Activated CD4-positive, alpha-beta T cell treated with anti-CD3 and anti-CD28 coated beads, Interleukin-2, Interleukin-6, amounts not matched to agents 100 ng/mL and 50 ng/mL, durations not matched to agents 16 hours and 8 hours (primary cell): ENCODE data around the gene PDPK1.
"Not testable (repeated sequence)": the region's sequence is repeated elsewhere in the genome, so short reads cannot be mapped to it uniquely, and the experiment has no call there.

Experiments
- DNase-seq: peaks from one replicate; pipeline ENCODE4 v3.0.0-alpha.2; 2020

The PDPK1 gene

DNA sequence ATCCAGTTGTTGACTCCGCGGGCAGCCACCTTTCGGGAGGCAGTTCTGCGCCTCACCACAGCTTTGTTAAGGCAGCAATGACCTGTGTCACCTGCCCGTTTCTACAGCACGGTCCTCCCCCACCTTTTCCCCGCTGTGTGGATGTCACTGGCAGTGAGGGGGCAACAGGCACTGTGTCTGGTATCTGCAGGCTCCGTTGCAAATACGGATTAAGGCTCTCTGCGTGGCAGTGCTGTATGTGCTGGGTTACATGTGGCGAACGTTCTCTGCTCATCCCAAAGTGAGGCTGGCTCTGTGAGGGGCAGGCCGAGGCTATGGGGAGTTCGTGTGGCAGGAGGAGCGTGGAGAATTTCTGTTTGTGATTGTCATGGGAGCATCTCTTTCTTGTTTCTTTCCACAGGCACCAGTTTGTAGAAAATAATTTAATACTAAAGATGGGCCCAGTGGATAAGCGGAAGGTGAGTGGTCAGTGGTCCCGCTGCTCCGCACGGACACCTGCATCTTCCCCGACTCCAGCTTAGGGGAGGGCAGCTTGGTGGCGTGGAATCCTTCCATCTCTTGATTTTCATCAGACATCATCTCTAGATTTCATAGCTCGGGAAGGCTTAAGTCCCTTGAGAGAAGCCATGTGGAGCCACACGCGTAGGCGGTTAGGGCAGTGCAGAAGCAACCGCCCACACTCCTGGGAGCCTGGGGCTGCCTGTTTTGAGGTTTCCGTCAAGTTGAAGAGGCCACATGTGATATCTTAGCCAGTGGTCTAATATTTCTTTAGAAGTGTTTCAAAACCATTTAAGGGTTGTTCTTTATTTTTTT, 57.8 kb downstream of the PDPK1 start:
- DNase-seq: no peak

DNA sequence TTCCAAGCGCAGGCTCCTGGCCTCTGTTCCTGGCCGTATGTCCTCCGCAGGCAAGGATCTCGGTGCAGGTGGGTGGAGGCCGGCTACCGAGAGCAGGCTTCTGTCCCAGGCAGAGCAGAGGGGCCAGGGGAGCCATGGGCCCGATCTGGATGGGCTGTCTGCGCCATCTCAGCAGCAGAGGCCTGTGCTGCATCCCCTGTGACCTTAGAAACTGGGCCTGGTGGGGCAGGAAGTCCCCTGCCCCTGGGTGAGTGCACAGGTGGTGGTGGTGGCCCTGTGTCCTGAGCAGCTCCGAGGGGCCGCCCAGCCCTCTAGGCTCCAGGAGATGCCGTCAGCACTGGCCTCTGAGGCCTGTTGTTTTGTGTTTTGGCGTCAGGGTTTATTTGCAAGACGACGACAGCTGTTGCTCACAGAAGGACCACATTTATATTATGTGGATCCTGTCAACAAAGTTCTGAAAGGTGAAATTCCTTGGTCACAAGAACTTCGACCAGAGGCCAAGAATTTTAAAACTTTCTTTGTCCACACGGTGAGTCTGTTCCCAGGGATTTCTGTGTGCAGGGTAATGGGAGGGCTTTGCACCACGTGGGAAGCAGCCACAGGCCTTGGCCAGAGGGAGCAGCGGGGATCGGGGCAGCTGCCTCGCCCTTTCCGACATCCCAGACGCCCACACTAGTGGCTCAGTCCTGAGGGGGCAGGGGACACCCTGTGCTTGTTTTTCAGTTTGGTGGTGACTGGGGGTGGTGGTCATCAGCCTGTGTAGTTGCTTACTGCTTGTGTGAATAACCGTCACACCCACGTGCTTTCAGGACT, 59.1 kb downstream of the PDPK1 start:
- no peak for DNase-seq

DNA sequence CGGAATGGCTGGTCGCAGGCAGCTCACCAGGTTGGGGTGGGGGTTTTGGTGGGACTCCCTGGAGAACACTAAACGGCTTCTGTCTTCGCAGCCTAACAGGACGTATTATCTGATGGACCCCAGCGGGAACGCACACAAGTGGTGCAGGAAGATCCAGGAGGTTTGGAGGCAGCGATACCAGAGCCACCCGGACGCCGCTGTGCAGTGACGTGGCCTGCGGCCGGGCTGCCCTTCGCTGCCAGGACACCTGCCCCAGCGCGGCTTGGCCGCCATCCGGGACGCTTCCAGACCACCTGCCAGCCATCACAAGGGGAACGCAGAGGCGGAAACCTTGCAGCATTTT, 59.7 kb downstream of the PDPK1 start:
- no peak for DNase-seq

DNA sequence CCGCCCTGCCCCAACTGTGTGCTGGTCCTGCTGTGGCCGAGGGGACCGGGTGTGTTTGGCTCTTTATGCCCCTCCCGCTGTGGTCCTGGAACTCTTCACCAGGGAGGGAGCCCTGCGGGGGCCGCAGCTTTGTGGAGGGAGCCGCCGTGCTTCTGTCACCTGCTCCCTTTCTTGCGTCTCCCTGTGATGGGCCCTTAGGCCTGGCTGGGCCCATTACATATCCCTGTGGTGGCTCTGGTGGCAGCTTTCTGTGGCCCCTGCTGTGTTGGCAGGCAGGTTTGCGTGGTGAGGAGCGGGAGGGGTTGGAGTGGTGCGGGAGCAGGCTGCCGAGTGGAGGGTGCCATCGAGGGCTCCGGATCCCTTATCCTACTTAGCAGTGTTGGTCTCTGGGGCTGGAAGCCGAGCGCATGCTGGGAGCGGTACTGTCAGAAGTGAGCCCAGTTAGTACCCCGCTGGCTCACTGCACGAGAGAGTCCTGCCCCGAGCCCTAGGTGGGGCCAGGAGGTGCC, 60.4 kb downstream of the PDPK1 start:
- no peak for DNase-seq

DNA sequence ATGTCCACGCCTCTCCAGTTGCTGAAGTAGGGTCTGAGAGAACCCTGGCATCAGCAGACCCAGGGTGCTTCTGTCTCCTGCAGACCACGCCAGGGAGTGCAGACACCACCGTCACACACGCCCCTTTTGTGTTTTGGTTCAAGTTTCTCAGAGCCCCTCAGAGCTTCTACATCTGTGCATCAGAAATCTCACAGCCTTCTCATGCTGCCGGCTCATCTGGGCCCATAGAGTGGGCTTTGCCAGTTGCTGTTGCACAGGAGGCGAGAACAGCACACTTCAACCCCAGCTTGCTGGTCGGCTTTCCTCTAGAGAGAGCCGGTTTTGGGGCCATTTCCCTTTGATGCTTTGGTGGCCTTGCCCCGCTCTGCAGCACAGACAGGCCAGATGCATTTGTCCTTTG, 60.9 kb downstream of the PDPK1 start:
- no peak for DNase-seq

DNA sequence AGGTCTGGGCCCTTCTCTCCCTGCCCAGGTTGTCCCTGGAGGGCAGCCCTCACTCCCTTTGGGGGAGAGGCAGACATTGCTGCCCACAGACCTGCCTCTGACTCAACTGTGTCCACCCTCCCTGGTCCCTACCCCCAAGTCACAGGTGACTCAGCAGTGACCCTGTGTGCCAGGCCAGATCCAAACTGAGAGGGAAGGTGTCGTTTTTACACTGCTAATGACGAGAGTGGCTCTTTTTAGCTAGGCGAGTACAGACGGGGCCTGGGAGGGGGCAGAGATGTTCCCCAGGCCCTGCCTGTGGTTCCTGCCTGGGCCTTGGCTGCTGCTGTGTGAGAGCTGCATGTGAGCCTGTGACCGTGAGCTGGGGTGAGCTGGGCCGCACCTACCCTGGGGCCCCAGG, 61.3 kb downstream of the PDPK1 start:
- DNase-seq: not testable (repeated sequence)

DNA sequence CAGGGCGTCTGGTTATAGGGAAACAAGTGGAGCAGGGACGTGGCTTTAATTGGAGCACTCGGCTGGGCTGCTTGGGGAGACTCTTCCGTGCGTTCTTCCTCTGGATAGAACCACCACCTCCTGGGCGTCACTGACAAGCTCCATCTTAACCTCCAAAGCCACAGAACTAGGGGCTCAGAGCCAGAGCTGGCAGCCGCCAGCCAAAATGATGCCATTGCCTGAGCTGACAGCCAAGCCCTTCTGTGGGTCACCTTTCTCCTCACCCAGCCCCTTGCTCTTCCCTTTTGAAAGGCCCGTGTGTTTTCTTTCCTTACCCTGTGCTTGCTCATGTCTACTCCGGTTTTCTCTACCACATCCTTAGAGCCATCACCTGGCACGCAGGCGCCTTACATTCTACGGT, 62.0 kb downstream of the PDPK1 start:
- DNase-seq: not testable (repeated sequence)

DNA sequence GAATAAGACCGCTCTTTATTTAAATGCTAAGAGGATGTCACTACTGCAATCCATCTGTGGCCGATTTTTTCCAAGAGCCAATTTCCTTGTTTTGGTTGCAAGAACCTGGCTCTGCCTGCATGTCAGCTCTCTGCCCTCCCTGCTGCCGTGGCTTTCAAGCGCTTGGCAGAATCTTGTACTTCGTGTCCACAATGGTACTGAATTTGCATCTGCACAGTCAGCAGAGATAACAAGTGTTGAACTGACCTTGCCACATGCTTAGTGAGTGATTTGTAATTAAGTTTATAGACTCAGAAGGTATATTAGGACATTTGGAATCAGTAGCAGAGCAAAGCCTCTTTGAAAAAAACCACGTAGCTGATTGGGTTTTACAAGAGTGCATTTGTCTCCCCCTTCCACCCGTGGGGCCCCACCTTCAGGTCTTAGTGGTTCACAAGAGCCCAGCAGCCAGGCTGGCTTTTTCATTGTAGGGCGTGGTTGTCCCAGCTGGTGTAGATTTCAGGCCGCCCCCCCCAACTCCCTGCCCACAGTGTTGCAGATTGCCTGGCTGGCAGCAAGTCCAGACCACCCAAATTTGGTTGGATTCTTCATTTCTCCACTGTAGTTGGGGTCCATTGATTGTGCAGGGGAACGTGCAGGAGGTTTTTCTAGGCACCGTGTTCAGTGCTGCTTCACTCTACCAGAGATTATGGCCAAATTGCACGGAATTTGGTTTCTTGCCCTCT, 63.6 kb downstream of the PDPK1 start:
- not testable (repeated sequence) for DNase-seq

DNA sequence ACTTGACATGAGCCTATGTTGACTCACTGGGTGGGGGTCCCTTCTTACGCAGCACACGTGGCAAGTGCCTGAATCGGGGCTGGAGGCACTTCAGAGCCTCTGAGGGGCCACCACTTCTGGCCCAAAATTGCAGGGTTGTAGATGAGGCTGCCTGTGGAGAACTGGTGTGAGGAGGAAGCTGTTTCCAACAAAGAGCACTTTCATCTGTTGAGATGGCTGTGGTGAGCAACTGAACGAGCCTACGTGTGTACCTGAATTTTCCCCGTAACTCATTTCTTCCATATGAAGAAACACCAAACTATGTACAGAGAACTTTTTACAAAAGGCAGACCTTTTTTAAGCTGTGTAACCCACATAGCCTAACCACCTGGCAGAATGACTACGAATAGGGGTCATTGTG, 64.4 kb downstream of the PDPK1 start:
- not testable (repeated sequence) for DNase-seq

DNA sequence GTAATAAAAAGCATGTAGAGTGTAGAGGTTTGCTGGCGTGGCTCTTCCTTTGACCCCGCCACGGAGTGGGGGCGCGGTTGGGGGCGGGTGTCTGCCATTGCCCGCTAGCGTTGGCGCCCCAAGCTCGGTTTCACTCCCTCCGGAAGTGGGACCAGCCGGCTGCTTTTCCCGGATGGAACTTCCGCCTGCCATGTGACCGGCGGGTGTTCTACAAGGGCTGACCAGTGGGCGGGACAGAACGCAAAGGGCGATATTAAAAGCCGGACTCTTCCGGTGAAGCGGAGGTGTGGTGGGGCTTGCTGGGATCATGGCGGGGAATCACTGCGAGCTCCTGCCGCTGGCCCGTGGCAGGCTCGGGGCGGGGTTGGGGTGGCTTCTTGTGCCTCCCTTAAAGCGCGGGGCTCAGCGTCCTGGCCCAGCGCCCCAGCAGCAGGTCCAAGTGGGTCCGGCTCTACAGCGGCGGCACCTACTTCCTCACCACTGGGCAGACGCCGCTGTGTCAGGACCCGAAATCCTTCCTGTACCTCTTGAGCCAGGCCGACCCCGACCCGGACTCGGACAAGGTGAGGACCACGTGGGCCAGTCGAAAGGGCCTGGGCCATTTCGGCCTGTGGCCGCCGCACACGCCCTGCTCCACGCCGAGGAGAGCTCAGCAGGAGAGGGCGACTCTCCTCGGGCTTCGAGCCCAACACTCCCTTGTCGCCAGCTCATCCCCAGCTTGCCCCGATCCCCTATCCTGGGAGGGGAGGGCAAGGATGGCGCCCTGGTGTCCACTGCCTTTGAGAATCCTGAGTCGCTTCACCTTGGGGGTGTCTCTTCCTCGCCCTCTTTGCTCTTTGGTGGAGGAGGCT, 65.6 kb downstream of the PDPK1 start:
- DNase-seq: peak; percentile 96

DNA sequence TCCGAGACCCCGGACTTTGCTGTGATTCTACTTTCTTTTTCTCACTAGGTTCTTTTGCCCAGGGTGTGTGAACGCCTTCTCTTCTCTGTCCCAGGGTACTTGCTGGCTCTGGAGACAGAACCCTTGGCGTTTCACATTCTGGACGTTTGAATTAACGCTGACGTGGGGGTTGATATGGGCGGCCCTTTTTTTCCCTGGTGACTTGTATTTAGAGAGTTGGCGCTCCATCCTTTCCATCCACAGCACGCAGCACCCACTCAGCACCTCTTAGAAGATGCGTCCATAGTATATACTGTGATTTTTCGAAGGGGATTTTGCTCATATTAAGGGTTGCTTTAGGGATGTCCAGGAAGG, 66.2 kb downstream of the PDPK1 start:
- peak; percentile 17 for DNase-seq

DNA sequence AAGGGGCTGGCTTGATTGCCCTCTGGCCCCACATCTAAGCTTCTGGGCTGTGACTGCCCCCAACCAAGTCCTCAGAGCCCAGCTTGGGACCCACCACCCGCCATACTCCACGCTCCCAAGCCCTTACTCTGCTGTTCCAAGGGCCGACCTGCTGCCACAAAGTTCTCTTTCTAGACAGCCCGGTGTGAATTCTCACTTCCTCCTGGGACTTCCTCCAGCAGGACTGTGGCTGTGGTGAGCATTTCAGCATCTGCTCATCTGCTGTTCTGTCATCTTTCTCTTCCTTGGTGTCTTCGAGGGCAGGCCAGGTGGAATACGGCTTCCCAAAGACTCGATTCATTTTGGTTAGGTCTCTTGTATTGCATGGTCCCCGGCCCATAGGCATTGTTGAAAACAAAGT, 69.0 kb downstream of the PDPK1 start:
- not testable (repeated sequence) for DNase-seq

DNA sequence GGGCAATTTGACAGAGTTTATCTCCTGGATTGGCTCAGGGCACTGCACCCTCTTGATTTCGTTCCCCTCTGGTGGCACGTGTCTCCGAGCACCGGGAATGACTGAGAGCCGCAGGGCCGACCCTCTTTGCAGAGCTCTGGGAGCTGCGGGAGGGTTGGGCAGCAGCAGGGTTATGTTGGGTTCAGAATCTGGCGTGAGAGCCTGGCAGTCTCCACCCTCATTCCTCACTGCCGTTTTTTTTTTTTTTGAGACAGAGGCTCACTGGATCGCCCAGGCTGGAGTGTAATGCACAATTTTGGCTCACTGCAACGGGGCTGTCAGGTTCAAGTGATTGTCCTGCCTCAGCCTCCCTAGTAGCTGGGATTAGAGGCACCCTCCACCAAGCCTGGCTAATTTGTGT, 71.5 kb downstream of the PDPK1 start:
- not testable (repeated sequence) for DNase-seq

DNA sequence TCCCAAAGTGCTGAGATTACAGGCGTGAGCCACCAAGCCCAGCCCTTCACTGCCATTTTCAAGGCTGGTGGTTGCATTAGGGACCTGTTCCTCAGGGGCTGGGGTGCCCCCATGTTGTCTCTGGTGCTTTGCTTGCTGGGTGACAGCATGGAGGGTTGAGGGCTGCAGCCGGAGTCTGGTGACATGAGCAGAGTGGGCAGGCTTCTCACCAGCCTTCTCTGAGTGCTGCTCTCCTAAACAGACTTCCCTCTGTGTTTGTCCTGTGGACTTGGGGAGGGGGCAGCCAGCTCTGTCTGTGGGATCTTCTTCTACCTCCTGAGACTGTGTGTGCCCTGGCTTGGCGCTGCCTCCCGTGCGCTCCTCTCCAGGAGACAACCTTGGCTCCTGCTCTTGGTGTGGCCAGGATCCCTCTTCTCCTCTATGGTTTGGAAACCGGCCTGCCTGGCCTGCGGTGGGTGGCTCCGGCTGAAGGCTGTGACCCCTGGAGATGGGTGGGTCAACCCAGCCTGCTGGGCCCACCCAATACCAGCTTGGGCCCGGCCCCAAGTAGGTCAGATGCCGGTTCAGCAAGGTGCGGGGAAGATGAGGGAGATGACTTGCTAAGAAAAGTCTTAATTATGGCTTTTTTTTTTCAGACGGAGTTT, 72.1 kb downstream of the PDPK1 start:
- DNase-seq: no peak

DNA sequence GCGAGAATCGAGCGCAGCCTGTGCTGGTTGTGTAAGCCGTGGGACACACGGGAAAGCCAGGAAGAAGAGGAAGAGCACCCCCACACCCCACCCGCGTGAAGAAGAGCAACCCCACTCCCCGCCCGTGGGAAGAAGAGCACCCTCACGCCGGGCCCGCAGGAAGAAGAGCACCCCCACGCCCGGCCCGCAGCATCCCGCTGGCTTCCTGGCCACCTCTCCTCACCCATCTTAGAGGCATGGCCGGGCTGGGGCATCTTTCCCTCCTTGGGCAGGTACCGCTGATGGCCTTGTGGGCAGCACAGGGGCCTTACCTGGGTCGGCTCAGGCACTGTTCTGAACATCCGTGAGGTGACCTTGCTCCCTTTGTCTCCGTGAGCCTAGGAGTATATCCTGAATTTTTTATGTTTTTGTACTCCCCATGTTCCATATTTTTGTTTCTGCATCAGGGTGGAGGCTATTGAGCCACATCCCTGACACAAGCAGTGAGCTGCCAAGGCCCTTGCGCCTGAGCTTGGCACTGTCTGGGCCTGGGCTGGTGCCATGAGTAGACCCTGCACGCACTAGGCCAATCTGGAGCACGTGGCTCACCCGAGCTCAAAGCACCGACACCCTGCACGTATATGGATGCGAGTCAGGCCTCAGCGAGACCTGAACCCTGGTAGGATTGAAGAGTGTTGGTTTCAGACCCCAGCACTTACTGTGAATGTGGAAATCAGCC, 73.1 kb downstream of the PDPK1 start:
- no peak for DNase-seq

DNA sequence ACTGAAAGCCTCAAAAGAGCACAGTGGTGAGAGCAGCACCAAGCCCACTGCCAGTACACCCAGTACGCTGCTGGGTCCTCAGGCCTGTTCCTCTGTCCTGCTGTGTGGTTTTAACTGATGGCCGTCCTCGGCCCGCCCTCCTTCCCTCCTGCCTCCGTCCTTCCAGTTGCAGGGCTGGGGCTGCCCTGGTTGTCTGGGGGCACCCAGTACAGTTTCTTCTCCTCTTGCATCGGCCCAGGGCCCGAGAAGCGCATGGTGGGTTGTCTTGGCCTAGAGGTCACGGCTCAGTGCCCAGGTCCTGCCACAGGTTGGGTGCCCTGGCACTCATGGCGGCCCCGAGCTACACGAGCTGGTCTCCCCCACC, 73.7 kb downstream of the PDPK1 start:
- no peak for DNase-seq

DNA sequence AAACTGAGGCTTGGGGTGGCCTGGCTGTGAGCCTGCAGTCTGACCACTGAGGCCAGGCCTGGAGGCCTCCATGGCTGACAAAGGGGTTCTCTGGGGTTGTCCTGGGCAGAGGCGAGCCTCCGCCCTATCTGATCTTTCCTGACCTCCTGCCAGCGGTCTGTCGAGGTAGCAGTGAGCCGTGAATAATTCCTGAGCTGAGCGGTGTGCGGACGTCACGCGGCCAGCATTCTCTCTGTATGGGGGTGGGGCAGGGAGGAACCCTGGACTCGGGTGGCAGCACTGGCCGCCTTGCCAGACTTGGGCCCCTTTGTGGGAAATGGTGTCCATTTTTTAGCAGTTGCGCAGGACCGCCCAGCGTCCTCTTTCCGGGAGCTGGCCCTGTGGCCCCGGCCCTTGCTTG, 74.1 kb downstream of the PDPK1 start:
- not testable (repeated sequence) for DNase-seq

DNA sequence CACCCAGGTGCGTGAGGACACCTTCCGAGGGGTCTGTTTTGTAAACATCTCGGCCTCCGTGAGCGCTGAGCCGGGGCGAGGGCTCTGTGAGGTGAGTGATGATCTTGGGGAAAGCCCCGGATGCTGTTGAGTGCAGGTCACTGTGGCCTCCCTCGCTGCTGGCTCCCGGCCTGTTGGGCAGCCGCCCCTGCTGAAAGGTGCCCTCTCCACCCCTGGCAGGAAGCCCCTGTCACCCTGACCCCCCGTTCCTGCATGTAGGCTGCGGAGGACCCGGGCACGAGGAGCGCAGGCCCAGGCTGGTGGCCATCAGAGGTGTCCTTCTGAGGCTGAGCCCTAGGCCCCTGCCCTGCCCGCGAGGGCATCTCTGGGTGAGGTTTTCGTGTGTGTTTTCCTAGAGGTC, 75.4 kb downstream of the PDPK1 start:
- not testable (repeated sequence) for DNase-seq

DNA sequence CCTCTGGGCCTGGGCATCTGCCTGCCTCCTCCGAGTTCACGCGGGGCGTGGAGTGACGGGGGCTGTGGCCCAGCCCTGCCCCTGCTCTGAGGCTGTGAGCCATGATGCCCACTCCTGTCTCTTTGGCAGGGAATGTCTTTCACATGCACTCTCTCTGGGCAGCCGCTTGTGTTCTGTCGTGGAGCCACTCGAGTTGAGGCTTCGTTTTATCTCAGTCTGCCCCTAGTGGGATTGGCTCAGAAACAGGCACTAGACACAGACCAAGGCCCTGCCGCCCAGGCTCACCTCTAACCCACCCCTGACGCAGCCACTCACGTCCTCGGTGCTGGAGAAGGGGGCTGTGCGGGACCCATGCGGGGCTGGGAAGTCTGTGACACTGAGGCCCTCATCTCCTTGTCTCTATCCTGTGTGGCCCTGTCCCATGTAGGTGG, 77.0 kb downstream of the PDPK1 start:
- no peak for DNase-seq

DNA sequence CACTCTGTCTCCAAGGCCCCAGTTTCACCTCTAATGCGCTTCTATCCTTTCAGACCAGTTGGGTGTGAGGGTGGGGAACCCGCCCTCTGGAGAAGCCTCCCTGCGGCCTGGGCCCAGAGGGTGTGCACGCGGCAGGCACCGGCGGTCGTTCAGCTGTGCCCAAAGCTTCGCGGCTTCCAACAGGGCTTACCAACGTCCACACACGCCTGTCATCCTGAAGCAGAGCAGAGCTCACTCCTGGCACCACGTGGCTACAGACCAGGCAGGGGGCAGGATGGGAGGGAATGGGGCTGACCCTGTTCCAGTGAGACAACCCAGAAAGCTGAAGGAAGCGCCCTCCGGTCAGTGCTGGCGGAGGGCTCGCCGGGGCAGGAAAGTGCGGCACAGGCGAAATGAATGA, 81.1 kb downstream of the PDPK1 start:
- not testable (repeated sequence) for DNase-seq

DNA sequence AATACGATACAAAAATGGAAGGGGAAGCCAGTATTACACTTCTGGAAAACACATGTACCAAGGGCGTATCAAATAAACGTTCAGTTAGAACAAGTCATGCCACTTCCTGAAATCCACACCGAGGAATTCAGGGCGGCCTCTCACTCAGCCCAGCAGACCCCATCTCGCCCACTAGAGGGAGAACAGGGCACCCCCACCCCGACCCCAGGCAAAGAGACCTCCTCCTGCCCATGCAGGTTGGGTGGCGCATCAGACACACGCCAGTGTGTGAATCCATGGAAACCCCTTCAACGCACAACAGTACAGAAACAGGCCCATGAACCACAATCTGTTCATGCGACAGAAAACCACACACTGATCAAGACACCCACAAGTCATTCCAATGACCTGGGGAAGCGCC, 81.8 kb downstream of the PDPK1 start:
- DNase-seq: not testable (repeated sequence)
